ENCODE data around the gene MAPK8IP2.
"Not testable (repeated sequence)": the region's sequence is repeated elsewhere in the genome, so short reads cannot be mapped to it uniquely, and the experiment has no call there.

MAPK8IP2 gene

DNA sequence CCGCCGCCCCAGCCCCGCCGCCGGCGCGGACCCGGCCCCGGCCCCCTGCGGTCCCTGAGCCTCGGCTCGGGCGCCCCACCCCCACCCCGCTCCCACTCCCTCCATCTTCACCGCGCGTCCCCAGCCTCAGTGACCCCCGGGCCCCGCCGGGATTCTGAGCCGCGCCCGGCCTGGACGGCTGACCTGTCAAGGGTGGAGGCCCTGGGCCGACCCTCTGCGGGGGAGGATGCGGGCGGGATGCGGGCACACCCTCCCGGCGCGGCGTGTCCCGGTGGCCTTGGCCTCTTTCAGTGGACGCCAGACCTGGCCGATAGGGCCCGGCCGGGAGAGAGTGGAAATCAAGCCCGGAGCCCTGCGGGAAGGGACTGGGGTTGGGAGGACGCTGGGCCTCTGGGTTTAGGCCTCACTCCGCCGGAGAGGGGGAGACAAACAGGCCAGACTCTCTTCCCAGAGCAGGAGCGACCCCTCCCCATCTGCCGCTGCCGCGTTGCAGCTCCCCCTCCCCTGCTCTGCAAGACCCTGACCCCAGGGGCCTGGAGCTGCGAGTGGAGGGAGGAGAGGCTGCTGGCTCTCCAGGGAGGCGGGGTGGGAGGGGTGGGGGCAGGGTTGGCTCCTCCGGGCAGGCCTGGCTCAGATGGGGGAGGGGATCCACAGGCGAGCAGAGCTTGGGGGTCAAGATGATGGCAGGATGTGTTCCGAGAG lies 525 bp downstream of the MAPK8IP2 start:
- DNase-seq = peak; percentile 51

DNA sequence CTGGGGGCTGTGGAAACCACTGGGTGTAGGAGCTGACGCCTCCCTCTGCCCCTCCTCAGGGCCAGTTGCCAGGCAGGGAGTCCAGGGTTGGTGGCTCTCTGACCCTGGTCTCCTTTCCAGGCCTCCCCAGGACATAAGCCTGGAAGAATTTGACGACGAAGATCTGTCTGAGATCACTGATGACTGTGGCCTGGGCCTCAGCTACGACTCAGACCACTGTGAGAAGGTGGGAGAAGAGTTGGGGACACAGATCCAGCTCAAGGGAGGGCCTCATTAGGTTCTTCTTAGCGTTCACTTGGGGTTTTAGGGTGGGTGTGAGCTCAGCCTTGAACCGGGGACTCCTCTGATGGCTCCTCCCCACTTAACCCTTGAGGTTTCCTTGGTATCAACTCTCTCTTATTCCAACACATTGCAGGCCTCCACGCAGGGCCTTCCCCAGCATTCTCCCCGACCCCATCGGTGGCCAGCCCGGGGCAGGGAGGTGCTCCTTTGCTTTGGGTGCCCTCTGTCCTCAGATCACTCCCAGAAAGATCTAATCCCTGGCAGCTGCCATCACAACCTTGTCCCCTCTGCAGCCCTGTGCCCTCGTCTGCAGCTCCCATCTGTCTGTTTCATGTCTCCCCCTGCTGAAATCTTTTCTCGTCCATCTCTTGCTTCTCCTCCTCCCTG lies 1.2 kb downstream of the MAPK8IP2 start:
- no peak for DNase-seq

DNA sequence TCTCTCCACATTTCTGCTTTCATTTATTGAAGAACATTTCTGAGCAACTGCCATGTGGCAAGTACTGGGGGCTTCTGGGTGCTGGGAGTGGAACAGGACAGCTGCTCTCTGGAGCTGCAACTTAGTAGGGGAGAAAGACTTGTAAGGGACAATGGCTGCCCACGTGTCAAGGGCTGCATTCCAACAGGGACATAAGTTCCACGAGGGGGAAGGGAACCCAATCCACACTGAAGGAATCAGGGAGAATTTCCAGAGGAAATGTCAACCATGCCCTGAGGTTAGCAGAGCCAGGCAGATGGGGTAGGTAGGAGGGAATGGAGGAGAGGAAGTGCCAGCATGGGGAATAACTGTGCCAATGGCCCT lies 1.7 kb downstream of the MAPK8IP2 start:
- DNase-seq = no peak

DNA sequence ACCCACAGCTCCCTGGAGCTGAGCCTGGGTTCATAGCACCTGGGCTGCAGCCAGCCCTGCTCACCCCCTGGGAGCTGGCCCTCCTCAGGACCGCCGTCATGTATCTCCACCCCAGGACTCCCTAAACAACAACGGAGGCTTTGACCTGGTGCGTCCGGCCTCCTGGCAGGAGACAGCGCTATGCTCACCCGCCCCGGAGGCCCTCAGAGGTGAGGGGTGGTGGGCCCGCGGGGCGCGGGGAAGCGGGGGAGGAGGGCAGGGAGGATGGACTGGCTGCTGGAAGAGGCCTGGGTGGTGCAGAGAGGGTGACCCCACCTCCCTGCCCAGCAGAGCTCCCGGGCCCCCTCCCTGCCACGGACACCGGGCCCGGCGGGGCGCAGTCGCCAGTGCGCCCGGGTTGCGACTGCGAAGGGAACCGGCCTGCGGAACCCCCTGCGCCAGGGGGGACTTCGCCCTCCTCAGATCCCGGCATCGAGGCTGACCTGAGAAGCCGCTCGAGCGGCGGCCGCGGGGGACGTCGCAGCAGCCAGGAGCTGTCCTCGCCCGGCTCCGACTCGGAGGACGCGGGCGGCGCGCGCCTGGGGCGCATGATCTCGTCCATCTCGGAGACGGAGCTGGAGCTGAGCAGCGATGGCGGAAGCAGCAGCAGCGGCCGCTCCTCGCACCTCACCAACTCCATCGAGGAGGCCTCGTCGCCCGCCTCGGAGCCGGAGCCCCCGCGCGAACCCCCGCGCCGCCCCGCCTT lies 3.1 kb downstream of the MAPK8IP2 start:
- peak; percentile 50 for DNase-seq

DNA sequence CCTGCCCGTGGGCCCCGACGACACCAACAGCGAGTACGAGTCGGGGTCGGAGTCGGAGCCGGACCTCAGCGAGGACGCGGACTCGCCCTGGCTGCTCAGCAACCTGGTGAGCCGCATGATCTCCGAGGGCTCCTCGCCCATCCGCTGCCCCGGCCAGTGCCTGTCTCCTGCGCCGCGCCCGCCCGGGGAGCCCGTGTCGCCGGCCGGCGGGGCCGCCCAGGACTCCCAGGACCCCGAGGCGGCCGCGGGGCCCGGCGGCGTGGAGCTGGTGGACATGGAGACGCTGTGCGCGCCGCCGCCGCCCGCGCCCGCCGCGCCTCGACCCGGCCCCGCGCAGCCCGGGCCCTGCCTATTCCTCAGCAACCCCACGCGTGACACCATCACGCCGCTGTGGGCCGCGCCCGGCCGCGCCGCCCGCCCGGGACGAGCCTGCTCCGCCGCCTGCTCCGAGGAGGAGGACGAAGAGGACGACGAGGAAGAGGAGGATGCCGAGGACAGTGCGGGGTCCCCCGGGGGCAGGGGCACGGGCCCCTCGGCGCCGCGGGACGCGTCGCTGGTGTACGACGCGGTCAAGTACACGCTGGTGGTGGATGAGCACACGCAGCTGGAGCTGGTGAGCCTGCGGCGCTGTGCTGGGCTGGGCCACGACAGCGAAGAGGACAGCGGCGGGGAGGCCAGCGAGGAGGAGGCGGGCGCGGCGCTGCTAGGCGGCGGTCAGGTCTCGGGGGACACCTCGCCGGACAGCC lies 3.8 kb downstream of the MAPK8IP2 start:
- DNase-seq = peak; percentile 37

DNA sequence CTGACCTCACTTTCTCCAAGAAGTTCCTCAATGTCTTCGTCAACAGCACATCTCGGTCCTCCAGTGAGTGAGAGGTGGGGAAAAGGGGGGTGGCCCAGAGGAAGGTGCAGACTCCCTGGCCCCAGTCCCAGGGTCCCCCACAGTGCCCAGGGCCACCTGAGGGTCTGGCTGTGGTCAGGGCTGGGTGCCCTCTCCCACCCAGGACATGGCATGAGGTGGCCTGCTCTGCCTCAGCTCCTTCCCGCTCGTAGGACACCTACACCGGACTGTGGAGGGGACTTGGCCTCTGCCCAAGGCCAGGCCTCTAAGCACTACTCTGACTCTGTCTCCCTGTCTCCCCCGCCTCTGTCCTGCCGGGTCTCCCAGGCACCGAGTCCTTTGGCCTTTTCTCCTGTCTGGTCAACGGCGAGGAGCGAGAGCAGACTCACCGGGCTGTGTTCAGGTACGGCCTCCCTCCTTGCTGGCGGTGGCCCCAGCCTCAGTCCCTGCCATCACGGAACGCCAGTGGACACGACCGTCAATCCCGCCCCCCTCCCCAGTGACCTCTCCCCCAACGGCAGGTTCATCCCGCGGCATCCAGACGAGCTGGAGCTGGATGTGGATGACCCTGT lies 4.5 kb downstream of the MAPK8IP2 start:
- DNase-seq = peak; percentile 48

DNA sequence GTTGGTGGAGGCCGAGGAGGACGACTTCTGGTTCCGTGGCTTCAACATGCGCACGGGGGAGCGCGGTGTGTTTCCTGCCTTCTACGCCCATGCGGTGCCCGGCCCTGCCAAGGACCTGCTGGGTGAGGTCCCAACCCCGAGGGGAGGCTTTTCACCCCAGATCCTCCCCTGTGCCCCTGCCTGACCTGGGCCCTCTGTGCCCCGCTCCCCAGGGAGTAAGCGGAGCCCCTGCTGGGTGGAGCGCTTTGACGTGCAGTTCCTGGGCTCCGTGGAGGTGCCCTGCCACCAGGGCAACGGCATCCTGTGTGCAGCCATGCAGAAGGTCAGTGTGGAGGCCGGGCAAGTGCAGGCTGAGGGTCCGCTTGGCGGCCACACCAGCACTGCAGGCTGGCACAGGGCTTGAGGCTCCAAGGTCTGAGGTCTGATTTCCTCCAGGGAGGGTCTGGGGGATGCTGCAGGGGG lies 5.1 kb downstream of the MAPK8IP2 start:
- peak; percentile 40 for DNase-seq

DNA sequence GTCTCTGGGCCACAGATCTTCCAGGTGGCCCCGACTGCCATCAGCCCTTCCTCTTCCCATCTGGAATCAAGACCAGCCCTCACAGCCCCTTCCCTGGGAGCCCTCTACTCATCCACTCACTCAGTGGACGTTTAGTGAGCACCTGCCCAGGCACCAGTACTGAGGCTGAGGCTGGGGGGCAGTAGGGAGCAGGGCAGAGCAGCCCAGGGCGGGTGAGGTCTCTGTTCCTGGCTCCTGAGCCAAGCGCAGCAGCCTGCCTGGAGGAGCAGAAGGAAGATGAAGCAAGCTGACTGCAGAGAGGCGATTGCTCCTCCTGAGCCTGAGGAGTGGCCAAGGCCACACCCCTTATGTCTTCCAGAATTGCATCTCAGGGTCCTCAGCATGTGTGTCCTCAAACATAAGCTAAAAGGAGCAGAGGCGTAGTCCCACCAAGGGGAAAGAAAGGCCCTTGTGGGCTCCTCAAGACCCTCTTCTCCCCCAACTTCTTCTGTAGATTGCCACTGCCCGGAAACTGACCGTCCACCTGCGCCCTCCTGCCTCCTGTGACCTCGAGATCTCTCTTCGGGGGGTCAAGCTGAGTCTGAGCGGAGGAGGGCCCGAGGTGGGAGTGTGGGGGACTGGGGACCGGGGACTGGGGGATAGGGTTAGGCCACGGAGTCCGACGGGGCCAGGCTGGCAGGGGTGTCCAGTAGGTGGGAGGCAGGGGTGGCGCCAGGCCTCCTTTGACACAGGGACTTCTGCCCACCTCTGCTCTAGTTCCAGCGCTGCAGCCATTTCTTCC lies 5.8 kb downstream of the MAPK8IP2 start:
- DNase-seq = peak; percentile 54

DNA sequence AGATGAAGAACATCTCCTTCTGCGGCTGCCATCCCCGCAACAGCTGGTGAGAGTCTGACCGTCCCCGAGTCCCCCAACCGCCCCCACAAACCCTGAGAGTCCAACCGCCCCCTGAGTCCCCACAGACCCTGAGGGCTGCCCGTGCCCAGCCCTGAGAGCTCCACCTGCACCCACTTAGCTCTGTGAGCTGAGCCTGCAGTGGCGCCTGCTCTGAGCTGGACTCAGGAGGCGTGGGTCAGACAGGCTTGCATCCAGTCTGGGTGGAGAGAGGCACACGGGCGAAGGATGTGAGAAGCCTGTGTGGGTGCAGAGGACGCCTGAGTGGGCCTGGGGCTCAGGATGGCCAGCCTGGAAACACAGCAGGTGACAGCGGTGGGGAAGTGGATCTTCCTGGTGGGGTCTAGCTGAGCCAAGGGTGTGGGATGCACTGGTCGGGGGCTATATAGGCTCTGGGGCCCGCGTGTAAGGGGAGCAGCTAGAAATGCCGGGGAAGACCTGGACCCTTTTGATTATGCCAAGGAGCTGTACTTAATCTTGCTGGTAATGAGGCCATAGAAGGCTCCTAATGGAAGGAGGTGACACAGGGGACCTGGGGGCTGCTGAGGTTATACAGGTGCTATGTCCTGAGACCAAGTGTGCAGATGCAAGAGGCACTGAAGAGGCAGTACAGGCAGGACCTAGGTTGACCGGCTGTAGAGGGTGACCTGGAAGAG lies 6.5 kb downstream of the MAPK8IP2 start:
- DNase-seq = peak; percentile 45

DNA sequence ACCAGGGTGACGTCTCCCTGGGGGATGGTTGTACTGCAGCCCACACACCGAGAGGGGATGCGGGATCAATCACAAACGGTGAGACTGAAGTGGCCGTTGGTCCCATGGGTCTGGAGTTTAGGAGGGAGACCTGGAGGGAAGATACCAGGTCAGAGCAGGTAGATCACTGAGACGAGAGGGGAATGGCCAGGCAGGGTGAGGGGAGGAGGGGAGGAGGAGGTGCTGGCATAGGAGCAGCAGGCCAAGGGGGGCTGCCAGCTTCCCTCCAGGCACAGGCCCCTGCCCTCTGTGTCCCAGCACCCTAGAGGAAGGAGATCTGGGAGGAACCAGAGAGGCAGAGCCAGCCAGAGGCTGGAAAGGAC lies 7.0 kb downstream of the MAPK8IP2 start:
- DNase-seq = peak; percentile 52

DNA sequence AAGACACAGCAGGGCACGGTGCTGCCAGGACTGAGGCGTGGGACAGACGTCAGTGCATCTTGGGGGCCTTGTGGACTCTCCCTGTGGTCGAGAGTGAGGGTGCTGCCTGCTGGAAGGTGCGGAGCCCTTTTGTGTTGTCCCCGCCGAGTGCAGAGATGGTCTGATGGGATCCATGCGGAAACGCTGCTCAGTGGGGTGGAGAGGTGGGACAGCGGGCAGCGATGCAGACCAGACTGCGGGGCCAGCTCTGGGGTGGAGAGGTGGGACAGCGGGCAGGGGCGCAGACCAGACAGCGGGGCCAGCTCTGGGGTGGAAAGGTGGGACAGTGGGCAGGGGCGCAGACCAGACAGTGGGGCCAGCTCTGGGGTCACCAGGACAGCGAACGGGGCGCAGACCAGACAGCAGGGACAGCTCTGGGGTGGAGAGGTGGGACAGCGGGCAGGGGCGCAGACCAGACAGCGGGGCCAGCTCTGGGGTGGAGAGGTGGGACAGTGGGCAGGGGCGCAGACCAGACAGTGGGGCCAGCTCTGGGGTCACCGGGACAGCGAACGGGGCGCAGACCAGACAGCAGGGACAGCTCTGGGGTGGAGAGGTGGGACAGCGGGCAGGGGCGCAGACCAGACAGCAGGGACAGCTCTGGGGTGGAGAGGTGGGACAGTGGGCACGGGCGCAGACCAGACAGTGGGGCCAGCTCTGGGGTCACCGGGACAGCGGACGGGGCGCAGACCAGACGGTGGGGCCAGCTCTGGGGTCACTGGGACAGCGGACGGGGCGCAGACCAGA lies 7.7 kb downstream of the MAPK8IP2 start:
- not testable (repeated sequence) for DNase-seq

DNA sequence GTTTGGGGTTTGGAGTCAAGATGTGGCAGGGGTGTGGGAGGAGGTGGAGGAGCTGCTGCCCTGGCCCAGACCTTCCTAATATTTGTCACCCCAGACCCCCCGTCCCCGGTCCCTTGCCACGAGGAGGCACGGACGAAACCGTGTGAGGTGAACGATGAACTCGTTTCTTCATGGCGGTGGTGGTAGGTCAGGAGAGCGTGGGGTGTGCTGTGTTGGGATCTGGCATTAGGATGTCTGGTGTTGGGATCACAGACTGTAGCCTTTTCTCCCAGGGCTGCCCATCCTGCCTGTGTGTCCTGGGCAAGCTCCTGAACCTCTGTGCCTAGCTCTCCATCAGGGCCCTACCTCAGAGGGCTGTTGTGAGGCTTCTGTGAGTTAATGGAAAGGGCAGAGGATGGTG lies 8.4 kb downstream of the MAPK8IP2 start:
- DNase-seq = peak; percentile 41

DNA sequence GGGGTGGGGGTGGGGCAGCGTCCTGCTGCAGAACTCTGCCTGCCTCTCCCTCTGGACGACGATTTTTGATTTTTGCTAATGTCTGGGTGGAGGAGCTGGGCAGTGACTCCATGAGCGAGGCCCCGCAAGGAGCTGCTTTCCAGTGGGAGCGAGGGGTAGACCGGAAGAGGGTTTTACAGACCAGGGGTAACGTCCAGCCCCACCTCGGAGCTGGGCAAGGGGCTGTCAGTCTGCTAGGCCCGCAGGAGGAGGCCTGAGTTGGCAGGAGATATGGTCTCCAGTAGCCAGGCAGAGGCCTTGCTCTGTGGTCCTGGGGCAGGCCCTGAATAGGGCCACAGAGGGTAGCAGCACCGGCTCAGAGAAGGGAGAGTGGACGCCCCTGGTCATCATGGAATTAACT lies 9.0 kb downstream of the MAPK8IP2 start:
- no peak for DNase-seq

DNA sequence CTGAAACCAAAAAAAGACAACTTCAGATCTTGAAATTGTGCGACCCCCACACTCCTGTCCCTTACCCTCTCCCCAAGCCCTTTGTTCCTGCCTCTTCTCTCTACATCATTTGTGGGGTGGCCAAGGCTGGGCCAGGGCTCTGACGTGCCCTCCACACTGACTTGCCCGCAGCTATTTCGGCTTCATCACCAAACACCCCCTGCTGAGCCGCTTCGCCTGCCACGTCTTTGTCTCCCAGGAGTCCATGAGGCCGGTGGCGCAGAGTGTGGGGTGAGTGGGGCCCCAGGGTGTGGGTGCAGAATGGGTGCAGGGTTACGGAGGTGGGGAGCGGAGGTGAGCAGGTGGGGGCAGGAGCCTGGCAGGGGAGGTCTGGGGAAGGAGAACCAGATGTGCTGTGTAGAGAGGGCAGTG lies 9.5 kb downstream of the MAPK8IP2 start:
- DNase-seq = no peak

DNA sequence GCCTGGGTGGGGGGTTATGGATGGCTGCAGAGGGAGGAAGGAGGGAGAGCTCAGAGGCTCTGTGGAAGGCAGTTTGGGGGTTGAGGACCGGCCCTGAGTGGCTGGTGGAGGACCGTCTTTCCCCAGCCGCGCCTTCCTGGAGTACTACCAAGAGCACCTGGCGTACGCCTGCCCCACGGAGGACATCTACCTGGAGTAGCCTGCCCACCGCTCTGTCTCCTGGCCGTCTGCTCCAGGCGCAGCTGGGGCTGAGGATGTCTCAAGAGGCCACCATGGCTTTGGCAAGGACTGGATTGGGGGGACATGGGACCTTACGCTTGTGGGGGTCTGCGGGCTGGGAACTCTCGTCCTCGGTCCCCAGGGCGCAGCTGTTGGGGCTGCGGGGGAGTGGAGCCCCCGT lies 10.0 kb downstream of the MAPK8IP2 start:
- no peak for DNase-seq

DNA sequence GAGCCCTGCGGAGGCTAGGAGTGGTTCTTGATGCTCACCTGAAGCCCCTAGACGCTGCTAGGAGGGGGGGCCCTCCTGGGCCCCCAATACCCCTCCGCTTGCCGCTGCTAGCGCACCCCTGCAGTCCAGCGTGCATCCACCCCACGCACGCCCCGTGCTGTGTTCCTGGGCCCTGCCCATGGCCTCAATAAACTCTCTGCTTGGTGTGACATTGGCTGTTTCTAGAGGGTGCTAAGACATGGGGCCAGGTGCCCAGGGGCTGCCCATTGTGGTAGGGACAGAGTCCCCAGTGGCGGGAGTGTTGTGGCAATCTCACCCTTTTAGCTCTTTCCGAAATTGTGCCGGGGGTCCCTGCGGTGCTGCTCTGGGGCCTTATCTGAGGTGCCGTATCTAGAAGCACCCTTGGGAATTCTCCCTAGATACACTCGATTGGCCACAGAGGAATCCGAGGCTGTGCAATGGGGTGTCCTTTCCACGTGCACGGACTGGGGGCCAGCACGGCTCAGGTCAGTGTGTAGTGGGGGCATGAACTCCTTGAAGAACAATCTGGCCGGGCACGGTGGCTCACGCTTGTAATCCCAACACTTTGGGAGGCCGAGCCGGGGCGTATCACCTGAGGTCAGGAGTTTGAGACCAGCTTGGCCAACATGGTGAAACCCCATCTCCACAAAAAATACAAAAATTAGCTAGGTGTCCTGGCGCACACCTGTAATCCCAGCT lies 10.9 kb downstream of the MAPK8IP2 start:
- no peak for DNase-seq

DNA sequence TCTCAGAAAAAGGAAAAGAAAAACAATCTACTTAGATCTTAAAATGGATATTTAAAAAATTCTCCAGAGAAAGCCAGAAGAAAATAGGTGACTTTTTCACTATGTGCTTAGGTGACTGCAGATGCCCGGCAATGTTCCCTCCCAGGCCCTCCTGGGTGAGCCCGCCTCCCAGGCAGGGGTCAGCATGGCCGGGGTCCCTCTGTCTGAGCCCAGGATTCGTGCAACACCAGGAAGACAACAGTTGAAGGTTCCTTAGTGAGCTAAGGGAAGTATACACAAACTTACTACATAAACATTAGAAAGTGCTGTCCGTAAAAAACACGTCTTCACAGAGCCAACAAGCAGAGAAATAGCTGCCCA lies 11.6 kb downstream of the MAPK8IP2 start:
- no peak for DNase-seq

DNA sequence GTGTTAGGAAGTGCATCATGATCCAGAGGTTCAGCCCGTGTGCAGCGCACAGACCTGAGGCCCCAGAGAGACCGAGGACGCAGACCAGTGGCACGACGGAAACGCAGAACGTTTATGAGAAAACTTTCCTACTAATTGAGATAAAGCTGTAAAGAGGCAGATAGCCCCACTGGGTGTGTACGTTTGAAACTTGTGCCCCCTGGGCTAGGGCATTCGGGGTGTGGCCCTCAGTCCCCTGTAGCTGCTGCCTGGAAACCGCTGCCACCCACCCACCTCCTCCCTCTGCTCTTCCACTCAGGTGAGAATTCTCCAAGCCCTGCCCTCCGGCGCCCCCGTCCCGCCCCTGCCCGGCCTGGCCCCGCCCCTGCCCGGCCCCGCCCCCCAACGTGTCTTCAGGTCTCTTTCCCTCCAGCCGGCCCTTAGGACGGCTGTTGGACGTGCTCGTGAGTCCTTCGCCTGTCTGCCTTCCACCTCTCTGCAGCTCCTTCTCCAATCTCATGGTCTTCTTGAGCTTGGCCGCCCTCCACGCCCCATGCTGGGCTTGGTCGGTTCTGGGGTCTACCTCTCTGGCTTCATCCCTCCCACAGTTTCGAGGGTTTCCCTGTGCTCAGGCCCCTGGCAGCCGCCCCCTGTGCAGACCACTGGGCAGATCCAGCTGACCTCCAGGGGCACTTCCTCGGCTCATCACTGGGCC lies 12.1 kb downstream of the MAPK8IP2 start:
- DNase-seq = peak; percentile 76

DNA sequence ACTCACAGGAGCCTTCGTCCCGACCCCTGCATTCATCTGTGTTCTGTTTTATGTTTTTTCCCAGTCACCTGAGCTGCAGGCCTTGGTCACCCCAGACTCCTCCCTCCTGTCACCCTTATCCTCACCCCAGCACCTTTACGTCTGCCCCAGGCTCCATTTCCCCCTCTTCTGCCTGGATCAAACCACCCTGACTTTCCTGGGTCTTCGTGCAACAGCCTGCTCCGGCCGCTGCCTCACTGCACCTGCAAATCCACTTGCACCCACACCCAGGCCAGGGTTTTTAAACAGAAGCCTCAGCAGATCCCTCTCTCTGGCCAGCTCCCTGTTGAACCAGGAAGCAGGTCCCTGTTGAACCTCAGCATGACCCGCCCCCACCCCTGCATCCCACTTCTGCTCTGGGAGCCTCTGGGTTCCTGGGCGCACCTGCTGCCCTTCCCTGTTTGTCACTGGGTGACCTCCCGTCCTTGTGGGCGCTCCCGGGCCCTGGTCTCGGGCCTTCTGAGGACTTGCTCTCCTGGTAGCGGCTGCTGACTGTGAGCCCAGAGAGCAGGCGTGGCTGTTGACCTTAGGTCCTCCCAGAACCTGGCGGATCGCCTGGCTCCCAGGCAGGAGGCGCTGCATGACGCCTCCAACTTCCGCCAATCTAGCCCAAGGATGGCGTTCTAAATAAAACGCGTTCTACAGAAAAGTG lies 12.8 kb downstream of the MAPK8IP2 start:
- DNase-seq = no peak

All from islet precursor cell (in vitro differentiated cells).